ENCODE measurements around the gene CEP89. TPM values are rescaled to one million over a fixed set of nuclear protein-coding genes. Genes with fewer than 3 reads are reported as not detected.
"Not testable (repeated sequence)": the region's sequence is repeated elsewhere in the genome, so short reads cannot be mapped to it uniquely, and the experiment has no call there.

CEP89 gene
- polyA plus RNA-seq, 3 donors, result 4.9 to 8.5 (median 7.5) TPM

GRCh38 chr19:32910094-32910493, 61.7 kb downstream of the CEP89 start:
- WGBS, 3 donors, result 93 to 98% (median 94%) methylated on average over 5 of the region's 5 CpGs

GRCh38 chr19:32909257-32909656, 62.5 kb downstream of the CEP89 start:
- no peak overlapping the region for H3K27ac ChIP-seq (ENCODE audit: low read depth, low read length)

More at GRCh38 chr19:32910094-32910493, 61.7 kb downstream of the CEP89 start:
- H3K27ac ChIP-seq (ENCODE audit: low read depth, low read length), result no peak overlapping the region

DNA sequence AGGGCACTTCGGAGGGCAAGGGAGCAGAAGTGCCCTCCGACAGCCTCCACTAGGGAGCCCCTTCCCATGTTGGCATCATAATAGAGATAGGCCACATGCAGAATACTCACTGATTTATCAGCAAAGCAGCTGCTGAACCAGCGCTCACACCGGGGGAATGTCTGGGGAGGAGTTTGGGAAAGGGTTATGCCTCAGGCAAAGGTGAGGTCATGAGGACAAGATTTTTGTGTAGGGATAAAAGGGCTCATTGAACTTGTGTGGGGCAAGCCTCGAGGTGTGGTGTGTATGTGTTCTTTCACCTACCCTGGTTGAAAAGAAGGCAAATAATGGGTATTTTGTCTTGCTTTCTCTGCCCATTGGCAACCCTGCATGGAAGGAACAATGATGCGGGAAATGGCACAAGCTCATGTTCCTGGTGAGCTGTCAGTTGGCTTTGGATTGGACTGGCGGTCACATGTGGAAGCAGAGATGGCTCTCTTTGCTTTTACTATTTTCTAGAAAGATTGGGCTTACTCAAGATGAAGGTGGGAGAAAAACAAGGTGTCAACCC, 63.0 kb downstream of the CEP89 start:
- H3K27ac ChIP-seq (ENCODE audit: low read depth, low read length), result no peak overlapping the region
- WGBS, 3 donors, result 92 to 96% (median 96%) methylated on average over 7 of the region's 7 CpGs

DNA sequence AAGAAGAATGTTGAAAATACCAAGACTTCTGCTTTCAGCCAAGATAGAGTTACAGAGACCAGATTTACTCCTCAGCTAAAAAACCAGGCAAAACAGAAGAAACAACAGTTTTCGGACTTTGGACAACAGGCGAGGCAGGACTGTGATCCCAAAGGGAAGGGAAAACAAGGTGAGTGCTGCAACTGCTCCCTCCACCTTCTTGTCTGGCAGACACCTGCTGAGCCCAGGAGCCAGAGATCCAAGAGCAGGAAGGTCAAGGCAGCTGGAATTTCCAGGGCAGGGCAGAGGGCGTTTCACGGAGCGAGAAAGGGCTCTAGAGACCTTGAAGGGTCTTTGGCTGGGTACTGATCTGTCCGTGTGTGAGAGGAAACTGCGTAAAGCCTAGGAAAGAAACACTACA, 69.3 kb downstream of the CEP89 start:
- no peak overlapping the region for H3K27ac ChIP-seq (ENCODE audit: low read depth, low read length)
- 81 to 86% (median 85%) methylated on average over 7 of the region's 7 CpGs for whole genome bisulfite sequencing, 3 donors

DNA sequence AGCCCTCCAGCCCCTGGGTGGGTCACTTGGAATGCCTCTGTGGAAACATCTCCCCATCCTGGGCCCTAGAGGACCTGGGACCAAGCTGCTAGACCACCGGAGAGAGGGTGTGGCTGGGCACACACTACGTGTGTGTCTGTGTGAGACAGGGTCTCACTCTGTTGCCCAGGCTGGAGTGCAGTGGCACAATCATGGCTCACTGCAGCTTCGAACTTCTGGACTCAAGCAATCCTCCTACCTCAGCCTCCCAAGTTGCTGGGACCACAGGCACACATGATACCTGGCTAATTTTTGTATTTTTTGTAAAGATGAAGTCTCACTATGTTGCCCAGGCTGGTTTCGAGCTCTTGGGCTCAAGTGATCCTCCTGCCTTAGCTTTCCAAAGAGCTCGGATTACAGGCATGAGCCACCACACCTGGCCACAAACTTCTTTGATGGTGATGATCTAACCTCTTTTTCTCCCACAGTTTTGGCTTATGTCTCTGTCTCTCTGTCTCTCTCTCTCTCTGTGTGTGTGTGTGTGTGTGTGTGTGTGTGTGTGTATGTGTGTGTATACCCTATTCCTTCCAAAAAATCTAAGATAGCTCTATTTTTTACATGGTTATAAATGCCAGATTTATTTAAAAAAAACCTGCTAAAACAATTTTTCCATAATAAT, 70.1 kb downstream of the CEP89 start:
- WGBS, 3 donors, result 83 to 95% (median 86%) methylated on average over 5 of the region's 5 CpGs
- no peak overlapping the region for H3K27ac ChIP-seq (ENCODE audit: low read depth, low read length)

DNA sequence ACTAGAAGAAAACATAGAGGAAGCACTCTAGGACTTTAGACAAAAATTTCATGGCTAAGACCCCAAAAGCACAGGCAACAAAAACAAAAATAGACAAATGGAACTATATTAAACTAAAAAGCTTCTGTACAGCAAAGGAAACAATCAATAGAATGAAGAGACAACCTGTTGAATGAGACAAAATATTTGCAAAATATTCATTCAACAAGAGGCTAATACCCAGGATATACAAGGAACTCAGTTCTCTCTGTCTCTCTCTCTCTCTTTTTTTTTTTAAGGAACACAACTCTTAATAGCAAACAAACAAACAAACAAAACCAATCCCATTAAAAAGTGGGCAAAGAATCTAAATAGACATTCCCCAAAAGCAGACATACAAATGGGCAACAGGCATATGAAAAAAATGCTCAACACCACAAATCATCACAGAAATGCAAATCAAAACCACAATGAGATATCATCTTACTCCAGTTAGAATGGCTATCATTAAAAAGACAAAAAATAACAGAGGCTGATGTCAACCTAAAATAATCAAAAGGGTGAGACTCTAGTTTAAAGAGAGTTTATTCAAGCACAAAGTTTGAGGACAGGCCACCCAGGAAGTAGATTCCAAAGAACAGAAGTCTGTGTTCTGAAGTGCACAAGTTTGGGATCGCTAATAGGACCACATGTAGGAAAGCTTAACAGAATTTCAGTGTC, 75.1 kb downstream of the CEP89 start:
- 88 to 100% (median 97%) methylated on average over 1 of the region's 1 CpG for WGBS, 3 donors
- no peak overlapping the region for H3K27ac ChIP-seq (ENCODE audit: low read depth, low read length)

- no peak overlapping the region for H3K27ac ChIP-seq (ENCODE audit: low read depth, low read length)
- WGBS, 3 donors, result 92 to 95% (median 94%) methylated on average over 3 of the region's 3 CpGs
These were observed 76.4 kb downstream of the CEP89 start for GRCh38 chr19:32895384-32895783.

GRCh38 chr19:32891609-32892008, 80.1 kb downstream of the CEP89 start:
- 98 to 100% (median 98%) methylated on average over 2 of the region's 2 CpGs for WGBS, 3 donors
- no peak overlapping the region for H3K27ac ChIP-seq (ENCODE audit: low read depth, low read length)

GRCh38 chr19:32890841-32891240, 80.9 kb downstream of the CEP89 start:
- 95 to 98% (median 96%) methylated on average over 10 of the region's 10 CpGs for WGBS, 3 donors
- H3K27ac ChIP-seq (ENCODE audit: low read depth, low read length), result no peak overlapping the region

- H3K27ac ChIP-seq (ENCODE audit: low read depth, low read length), result no peak overlapping the region
- WGBS, 3 donors, result 97 to 99% (median 98%) methylated on average over 13 of the region's 13 CpGs
These were observed 81.4 kb downstream of the CEP89 start for GRCh38 chr19:32890326-32890725.

- WGBS, 3 donors, result 94 to 95% (median 94%) methylated on average over 11 of the region's 11 CpGs
- no peak overlapping the region for H3K27ac ChIP-seq (ENCODE audit: low read depth, low read length)
These were observed 82.4 kb downstream of the CEP89 start for GRCh38 chr19:32889137-32889934.

DNA sequence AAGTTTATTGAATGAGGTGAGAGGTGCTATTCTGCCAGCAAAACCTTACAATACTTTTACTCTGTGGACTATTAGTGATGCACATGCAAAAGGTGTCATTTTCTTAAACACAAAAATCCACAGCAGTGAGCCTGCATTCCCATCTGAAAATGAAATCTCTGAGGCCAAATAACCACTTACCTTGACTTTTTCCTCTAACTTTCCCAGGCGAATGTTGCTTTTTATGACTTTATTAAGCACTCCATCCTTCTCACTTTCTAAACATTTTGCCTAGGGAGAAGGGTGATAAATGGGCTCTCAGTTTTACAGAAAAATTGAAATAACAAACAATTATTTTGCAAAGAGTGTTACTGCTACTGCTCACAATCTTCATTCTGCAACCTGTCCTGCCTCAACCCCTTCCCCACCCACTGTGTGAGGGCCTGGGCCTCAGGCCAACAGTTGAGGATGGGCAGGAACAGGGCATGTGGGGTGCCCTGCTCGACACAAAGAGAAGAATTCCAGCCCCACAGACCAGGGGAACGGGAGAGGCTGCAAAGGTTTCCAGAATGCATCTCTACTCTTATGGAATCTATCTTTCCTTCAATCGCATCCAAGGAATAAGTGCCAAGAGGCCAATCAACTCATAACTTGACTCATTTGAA, 84.1 kb downstream of the CEP89 start:
- WGBS, 3 donors, result 86 to 94% (median 94%) methylated on average over 4 of the region's 4 CpGs

GRCh38 chr19:32886241-32886640, 85.5 kb downstream of the CEP89 start:
- H3K27ac ChIP-seq (ENCODE audit: low read depth, low read length), result no peak overlapping the region
- 85 to 94% (median 94%) methylated on average over 7 of the region's 7 CpGs for WGBS, 3 donors

More for the DNA sequence above, 84.1 kb downstream of the CEP89 start:
- H3K27ac ChIP-seq (ENCODE audit: low read depth, low read length), result no peak overlapping the region

DNA sequence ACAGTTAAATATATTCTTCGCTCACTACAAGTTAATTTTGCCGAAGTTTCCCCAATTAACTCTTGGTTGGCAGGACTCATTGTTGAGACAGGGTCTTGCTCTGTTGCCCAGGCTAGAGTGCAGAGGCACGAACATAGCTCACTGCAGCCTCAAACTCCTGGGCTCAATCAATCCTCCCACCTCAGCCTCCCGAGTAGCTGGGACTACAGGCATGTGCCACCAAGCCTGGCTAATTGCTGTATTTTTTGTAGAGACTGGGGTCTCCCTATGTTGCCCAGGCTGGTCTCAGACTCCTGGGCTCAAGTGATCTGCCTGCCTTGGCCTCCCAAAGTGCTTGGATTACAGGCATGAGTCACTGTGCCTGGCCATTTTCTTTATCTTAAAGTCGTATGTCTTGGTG, 86.5 kb downstream of the CEP89 start:
- WGBS, 3 donors, result 80 to 95% (median 91%) methylated on average over 5 of the region's 5 CpGs

DNA sequence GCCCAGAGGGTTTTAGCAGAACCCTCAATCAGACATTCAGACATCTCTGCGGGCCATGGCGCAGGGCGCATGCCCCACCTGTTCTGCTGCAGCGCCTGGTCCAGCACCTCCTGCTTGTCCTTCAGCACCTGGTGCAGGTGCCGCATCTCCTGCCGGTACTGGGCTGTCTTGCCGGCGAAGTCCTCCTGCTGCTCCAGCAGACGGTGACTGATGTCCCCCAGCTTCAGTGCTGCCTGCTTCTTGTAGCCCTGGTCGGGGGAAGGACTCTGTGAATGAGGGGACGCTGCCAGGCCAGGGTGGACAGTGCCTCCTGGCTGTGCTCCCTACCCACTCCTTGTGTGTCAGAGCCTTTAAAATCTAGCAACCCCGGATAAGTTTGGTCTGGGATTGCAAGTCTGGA, 90.0 kb downstream of the CEP89 start:
- no peak overlapping the region for H3K27ac ChIP-seq (ENCODE audit: low read depth, low read length)
- WGBS, 3 donors, result 89 to 94% (median 89%) methylated on average over 12 of the region's 12 CpGs

More for the DNA sequence above, 86.5 kb downstream of the CEP89 start:
- not testable (repeated sequence) for H3K27ac ChIP-seq (ENCODE audit: low read depth, low read length)

DNA sequence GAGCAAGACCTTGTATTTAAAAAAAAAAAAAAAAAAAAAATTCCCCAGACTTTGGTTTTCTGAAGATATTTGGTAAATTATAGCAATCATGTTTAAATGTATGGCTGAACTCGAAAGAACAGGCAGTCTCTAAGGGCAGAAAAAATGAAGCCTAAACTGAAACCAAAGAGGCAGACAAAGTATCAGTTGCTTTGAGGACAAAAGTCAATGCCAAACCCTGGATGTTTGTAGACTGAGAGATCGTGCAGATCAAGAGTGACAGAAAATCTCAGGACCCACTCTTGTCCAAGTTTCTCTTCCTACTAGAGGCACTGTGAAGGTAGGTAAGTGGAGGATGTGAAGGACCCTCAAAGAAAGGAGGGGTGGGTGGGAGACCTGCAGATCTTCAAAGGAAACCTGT, 91.1 kb downstream of the CEP89 start:
- 74 to 92% (median 83%) methylated on average over 2 of the region's 2 CpGs for WGBS, 3 donors

DNA sequence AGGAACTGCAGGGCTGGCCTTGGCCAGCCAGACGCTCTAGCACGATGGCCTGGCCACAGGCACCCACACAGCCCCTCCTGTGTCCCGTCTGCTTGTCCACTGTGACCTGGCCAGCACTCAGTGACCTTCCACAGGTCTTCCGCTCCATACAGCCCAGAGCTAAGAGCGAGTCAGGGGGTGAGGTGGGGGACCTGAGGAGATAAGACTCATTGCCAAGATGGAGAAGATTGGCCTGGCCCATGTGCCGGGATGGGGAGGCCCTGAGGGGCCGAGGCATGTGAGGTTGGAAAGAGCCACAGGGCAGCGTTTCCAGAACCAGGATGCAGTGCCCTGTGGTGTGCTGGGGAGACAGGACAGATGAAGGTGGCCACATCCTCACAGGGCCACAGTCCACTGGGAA, 92.0 kb downstream of the CEP89 start:
- WGBS, 3 donors, result 87 to 95% (median 91%) methylated on average over 8 of the region's 8 CpGs
- no peak overlapping the region for H3K27ac ChIP-seq (ENCODE audit: low read depth, low read length)

More for the DNA sequence above, 91.1 kb downstream of the CEP89 start:
- H3K27ac ChIP-seq (ENCODE audit: low read depth, low read length), result no peak overlapping the region

GRCh38 chr19:32878988-32879387, 92.8 kb downstream of the CEP89 start:
- 97 to 98% (median 97%) methylated on average over 12 of the region's 12 CpGs for WGBS, 3 donors
- no peak overlapping the region for H3K27ac ChIP-seq (ENCODE audit: low read depth, low read length)
